Measurements from ENCODE around the gene FLT3.

Gene FLT3

GRCh38 chr13:28138756-28139470 lies 38.5 kb upstream of the FLT3 start (continued):
- no peak; the same call in 1 of the 2 replicates for TF ChIP-seq ZBTB48 (tag by site-specific recombination; IDR thresholded peaks at IDR 0.05)
- 0 out of 2 replicates have a peak, but pooled peaks have one; percentile 70 for TF ChIP-seq GLI4 (tag by site-specific recombination; IDR thresholded peaks at IDR 0.05)
- TF ChIP-seq SP2 (tag by site-specific recombination; IDR thresholded peaks at IDR 0.05): peak; percentile 80
- TF ChIP-seq ZNF148 (tag by site-specific recombination; IDR thresholded peaks at IDR 0.05; ENCODE audit: borderline replicate concordance): no peak
- TF ChIP-seq ZSCAN23 (tag by site-specific recombination; IDR thresholded peaks at IDR 0.05): 0 out of 2 replicates have a peak, but pooled peaks have one; percentile 33
- TF ChIP-seq ZXDB (tag by site-specific recombination; IDR thresholded peaks at IDR 0.05): peak; percentile 74
- TF ChIP-seq ZNF544 (tag by site-specific recombination; IDR thresholded peaks at IDR 0.05): no peak
- TF ChIP-seq ZFP37 (tag by site-specific recombination; IDR thresholded peaks at IDR 0.05): peak; percentile 37; the same call in 1 of the 2 replicates
- no peak for TF ChIP-seq REPIN1 (tag by site-specific recombination; IDR thresholded peaks at IDR 0.05; ENCODE audit: low read depth)
- TF ChIP-seq ZNF184 (tag by site-specific recombination; IDR thresholded peaks at IDR 0.05): no peak
- TF ChIP-seq ZNF114 (tag by site-specific recombination; IDR thresholded peaks at IDR 0.05): no peak
- peak; percentile 92 for TF ChIP-seq ZBTB20 (tag by site-specific recombination; IDR thresholded peaks at IDR 0.05)
- TF ChIP-seq ZNF677 (tag by site-specific recombination; IDR thresholded peaks at IDR 0.05): 0 out of 2 replicates have a peak, but pooled peaks have one; percentile 1
- TF ChIP-seq KLF16 (tag by site-specific recombination; IDR thresholded peaks at IDR 0.05): no peak; the same call in none of the 2 replicates
- no peak for TF ChIP-seq AEBP2 (tag by site-specific recombination; IDR thresholded peaks at IDR 0.05; ENCODE audit: borderline replicate concordance)
- TF ChIP-seq ZNF341 (tag by site-specific recombination; IDR thresholded peaks at IDR 0.05; ENCODE audit: low read depth): peak; percentile 63
- TF ChIP-seq ZNF660 (tag by site-specific recombination; IDR thresholded peaks at IDR 0.05): no peak
- no peak for TF ChIP-seq ZNF510 (tag by site-specific recombination; IDR thresholded peaks at IDR 0.05; ENCODE audit: insufficient replicate concordance)
- peak; percentile 82; the same call in 1 of the 2 replicates for TF ChIP-seq ZNF335 (tag by site-specific recombination; conservative IDR thresholded peaks at IDR 0.05)
- peak; percentile 40; the same call in 1 of the 2 replicates for TF ChIP-seq GLIS2 (tag by site-specific recombination; IDR thresholded peaks at IDR 0.05)
- no peak for TF ChIP-seq ZNF138 (tag by site-specific recombination; IDR thresholded peaks at IDR 0.05; ENCODE audit: borderline replicate concordance)
- TF ChIP-seq ZNF112 (tag by site-specific recombination; IDR thresholded peaks at IDR 0.05): no peak
- no peak for TF ChIP-seq ZNF223 (tag by site-specific recombination; IDR thresholded peaks at IDR 0.05)
- TF ChIP-seq ZNF548 (tag by site-specific recombination; IDR thresholded peaks at IDR 0.05): no peak
- TF ChIP-seq ZNF837 (tag by site-specific recombination; IDR thresholded peaks at IDR 0.05): no peak
- TF ChIP-seq ZNF398 (tag by site-specific recombination; IDR thresholded peaks at IDR 0.05): no peak
- TF ChIP-seq ZNF24 (tag by site-specific recombination; IDR thresholded peaks at IDR 0.05): 0 out of 2 replicates have a peak, but pooled peaks have one; percentile 24
- no peak for TF ChIP-seq ZNF174 (tag by site-specific recombination; IDR thresholded peaks at IDR 0.05)
- TF ChIP-seq ZNF645 (tag by site-specific recombination; IDR thresholded peaks at IDR 0.05): no peak
- no peak for TF ChIP-seq PRDM1 (tag by site-specific recombination; IDR thresholded peaks at IDR 0.05)
- TF ChIP-seq OSR2 (tag by site-specific recombination; IDR thresholded peaks at IDR 0.05): no peak
